Measurements from ENCODE around the gene ACCSL. TPM values are rescaled to one million over a fixed set of nuclear protein-coding genes. Genes with fewer than 3 reads are reported as not detected.

ACCSL gene
- polyA plus RNA-seq, 1 donor (not counting 4 experiments of a cell fraction or from before 2014, with no cell fraction given) = not detected

DNA sequence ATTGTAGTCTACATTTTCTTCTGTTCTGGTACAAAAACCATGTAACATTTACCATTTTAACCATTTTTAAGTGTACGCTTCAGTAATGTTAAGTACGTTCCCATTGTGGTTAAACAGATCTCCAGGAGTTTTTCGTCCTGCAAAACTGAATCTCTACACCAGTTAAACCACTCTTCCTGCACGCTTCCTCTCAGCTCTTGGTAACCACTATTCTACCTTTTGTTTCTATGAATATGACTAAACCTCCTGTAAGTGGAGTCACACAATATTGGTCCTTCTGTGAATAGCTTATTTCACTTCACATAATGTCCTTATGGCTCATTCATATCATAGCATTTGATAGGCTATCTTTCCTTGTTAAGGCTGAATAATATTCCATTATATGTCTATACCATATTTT is 40.6 kb downstream of the ACCSL start:
- no peaks in the 10 kb centered on the region for H3K36me3 ChIP-seq (ENCODE audit: control insufficient read depth in 2 of 2, extremely low read depth in 1 of 2, insufficient read depth in 2 of 2, low read length in 2 of 2)
- TF ChIP-seq CTCF (optimal IDR thresholded peaks at IDR 0.05 in 1 of 3, IDR thresholded peaks at IDR 0.05 in 1 of 3, conservative IDR thresholded peaks at IDR 0.05 in 1 of 3; ENCODE audit: extremely low read depth in 1 of 3, insufficient read depth in 2 of 3, low read length in 3 of 3) (no peak), EZH2 (IDR thresholded peaks at IDR 0.05; ENCODE audit: low read length) (no peak)
- H3K4me1 ChIP-seq (ENCODE audit: control insufficient read depth, extremely low read depth, insufficient read depth, low read length) = no peaks in the 10 kb centered on the region
- H3K27me3 ChIP-seq (ENCODE audit: control insufficient read depth, extremely low read depth, insufficient read depth, low read length) = peaks cover 4% of the 10 kb centered on the region
- dilution Hi-C loops (cut with MboI; ENCODE audit: extremely low pct_ligation_motif_present, low sequenced_read_pairs) = no loop called here
- H2AFZ ChIP-seq (ENCODE audit: control insufficient read depth, low read length) = no peak overlapping the region
- FAIRE-seq = no peak
- no peak overlapping the region for H3K4me3 ChIP-seq (ENCODE audit: control insufficient read depth in 2 of 3, extremely low read depth in 1 of 3, insufficient read depth in 2 of 3, low read depth in 1 of 3, low read length in 3 of 3)
- H4K20me1 ChIP-seq (ENCODE audit: control insufficient read depth, extremely low read depth, insufficient read depth, low read length) = no peaks in the 10 kb centered on the region
- no peak for DNase-seq (ENCODE audit: low read depth, low spot score)
- no peaks in the 10 kb centered on the region for H3K79me2 ChIP-seq (ENCODE audit: control insufficient read depth, insufficient read depth, low read length)
- no peaks in the 10 kb centered on the region for H3K9me3 ChIP-seq (ENCODE audit: control insufficient read depth, low read depth, low read length)
- no peak overlapping the region for H3K27ac ChIP-seq (ENCODE audit: control insufficient read depth, insufficient read depth, low read length)
- no peaks in the 10 kb centered on the region for H3K9me1 ChIP-seq (ENCODE audit: control insufficient read depth, extremely low read depth, insufficient read depth, low read length)
- no peak overlapping the region for H3K9ac ChIP-seq (ENCODE audit: control insufficient read depth, extremely low read depth, insufficient read depth, low read length)
- no peak overlapping the region for H3K4me2 ChIP-seq (ENCODE audit: control insufficient read depth, extremely low read depth, insufficient read depth, low read depth, low read length)

DNA sequence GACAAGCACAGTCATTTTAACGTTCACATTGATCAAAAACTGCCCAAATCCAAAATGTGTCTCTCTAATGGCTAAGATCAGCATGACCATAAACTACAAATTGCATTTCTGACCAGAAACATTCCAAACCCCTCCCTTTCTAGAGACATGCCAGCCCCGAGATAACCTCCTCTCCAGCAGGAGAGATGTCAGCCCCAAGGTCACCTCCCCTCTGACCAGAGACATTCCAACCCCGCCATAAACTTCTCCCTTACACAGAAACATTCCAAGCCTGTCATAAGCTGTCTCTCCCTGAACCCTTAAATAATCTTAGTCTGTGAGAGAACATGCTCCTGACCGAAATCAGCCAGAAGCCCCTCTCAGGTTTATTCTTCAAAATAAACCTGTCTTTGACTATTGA is 41.1 kb downstream of the ACCSL start:
- no peaks in the 10 kb centered on the region for H3K36me3 ChIP-seq (ENCODE audit: control insufficient read depth in 2 of 2, extremely low read depth in 1 of 2, insufficient read depth in 2 of 2, low read length in 2 of 2)
- no peaks in the 10 kb centered on the region for H3K4me1 ChIP-seq (ENCODE audit: control insufficient read depth, extremely low read depth, insufficient read depth, low read length)
- H3K4me2 ChIP-seq (ENCODE audit: control insufficient read depth, extremely low read depth, insufficient read depth, low read depth, low read length) = no peak overlapping the region
- TF ChIP-seq CTCF (optimal IDR thresholded peaks at IDR 0.05 in 1 of 3, IDR thresholded peaks at IDR 0.05 in 1 of 3, conservative IDR thresholded peaks at IDR 0.05 in 1 of 3; ENCODE audit: extremely low read depth in 1 of 3, insufficient read depth in 2 of 3, low read length in 3 of 3) (no peak), EZH2 (IDR thresholded peaks at IDR 0.05; ENCODE audit: low read length) (no peak)
- H3K79me2 ChIP-seq (ENCODE audit: control insufficient read depth, insufficient read depth, low read length) = no peaks in the 10 kb centered on the region
- peaks cover 4% of the 10 kb centered on the region for H3K27me3 ChIP-seq (ENCODE audit: control insufficient read depth, extremely low read depth, insufficient read depth, low read length)
- dilution Hi-C loops (cut with MboI; ENCODE audit: extremely low pct_ligation_motif_present, low sequenced_read_pairs) = no loop called here
- DNase-seq (ENCODE audit: low read depth, low spot score) (no peak), FAIRE-seq (no peak)
- H4K20me1 ChIP-seq (ENCODE audit: control insufficient read depth, extremely low read depth, insufficient read depth, low read length) = no peaks in the 10 kb centered on the region
- no peak overlapping the region for H2AFZ ChIP-seq (ENCODE audit: control insufficient read depth, low read length)
- H3K9ac ChIP-seq (ENCODE audit: control insufficient read depth, extremely low read depth, insufficient read depth, low read length) = no peak overlapping the region
- no peaks in the 10 kb centered on the region for H3K9me3 ChIP-seq (ENCODE audit: control insufficient read depth, low read depth, low read length)
- no peak overlapping the region for H3K4me3 ChIP-seq (ENCODE audit: control insufficient read depth in 2 of 3, extremely low read depth in 1 of 3, insufficient read depth in 2 of 3, low read depth in 1 of 3, low read length in 3 of 3)
- H3K9me1 ChIP-seq (ENCODE audit: control insufficient read depth, extremely low read depth, insufficient read depth, low read length) = no peaks in the 10 kb centered on the region
- H3K27ac ChIP-seq (ENCODE audit: control insufficient read depth, insufficient read depth, low read length) = no peak overlapping the region
